ENCODE measurements around the gene ABCC1. TPM values are rescaled to one million over a fixed set of nuclear protein-coding genes. Genes with fewer than 3 reads are reported as not detected.

Gene ABCC1
- polyA plus RNA-seq, 1 donor from 2014 or later = 3.0 TPM

- no peak overlapping the region for H3K27ac ChIP-seq (ENCODE audit: low read length)
- H3K79me2 ChIP-seq (replicated peaks; ENCODE audit: insufficient read depth, low read length) = no peaks in the 10 kb centered on the region
- H3K4me2 ChIP-seq (ENCODE audit: low read length) = no peak overlapping the region
- H3F3A ChIP-seq (ENCODE audit: insufficient read depth, low read length, poor library complexity, severe bottlenecking) = no peaks in the 10 kb centered on the region
- no peaks in the 10 kb centered on the region for H4K20me1 ChIP-seq (ENCODE audit: insufficient read depth)
- TF ChIP-seq CTCF (IDR thresholded peaks at IDR 0.05; ENCODE audit: poor library complexity, severe bottlenecking) = no peak
- TF ChIP-seq EP300 (conservative IDR thresholded peaks at IDR 0.05; ENCODE audit: poor library complexity, severe bottlenecking) = no peak
- TF ChIP-seq SMC3 (conservative IDR thresholded peaks at IDR 0.05; ENCODE audit: poor library complexity) = no peak
- no peak for TF ChIP-seq RAD21 (conservative IDR thresholded peaks at IDR 0.05)
- no peak for TF ChIP-seq MXI1 (conservative IDR thresholded peaks at IDR 0.05; ENCODE audit: poor library complexity, severe bottlenecking)
- TF ChIP-seq POLR2AphosphoS5 (IDR thresholded peaks at IDR 0.05) = no peak
- no peak for TF ChIP-seq EZH2 (IDR thresholded peaks at IDR 0.05; ENCODE audit: borderline replicate concordance, insufficient read depth, low read length, poor library complexity, severe bottlenecking)
- TF ChIP-seq REST (IDR thresholded peaks at IDR 0.05; ENCODE audit: borderline replicate concordance) = no peak
- no peak for TF ChIP-seq TAF1 (IDR thresholded peaks at IDR 0.05; ENCODE audit: low read depth)
- H3K4me3 ChIP-seq (ENCODE audit: low read length) = no peak overlapping the region
- H3K36me3 ChIP-seq (ENCODE audit: insufficient read depth, low read length) = no peaks in the 10 kb centered on the region
- H2AFZ ChIP-seq (ENCODE audit: low read depth, low read length) = no peak overlapping the region
- no peaks in the 10 kb centered on the region for H3K9me3 ChIP-seq (ENCODE audit: low read length)
- H3K9ac ChIP-seq (ENCODE audit: low read length) = no peak overlapping the region
- no peaks in the 10 kb centered on the region for H3K9me2 ChIP-seq (ENCODE audit: insufficient read depth, low read length)
- H3K27me3 ChIP-seq (ENCODE audit: insufficient read depth, low read depth, low read length) = no peaks in the 10 kb centered on the region
Observed at GRCh38 chr16:16073891-16074881, 124.8 kb downstream of the ABCC1 start.

GRCh38 chr16:16075488-16076422, 126.3 kb downstream of the ABCC1 start:
- Histone ChIP-seq H3K36me3 (ENCODE audit: insufficient read depth, low read length) (no peaks in the 10 kb centered on the region), H3K4me3 (ENCODE audit: low read length) (no peak overlapping the region), H3K27me3 (ENCODE audit: insufficient read depth, low read depth, low read length) (no peaks in the 10 kb centered on the region), H3K9me2 (ENCODE audit: insufficient read depth, low read length) (no peaks in the 10 kb centered on the region), H3F3A (ENCODE audit: insufficient read depth, low read length, poor library complexity, severe bottlenecking) (no peaks in the 10 kb centered on the region), H3K9ac (ENCODE audit: low read length) (no peak overlapping the region), H3K4me2 (ENCODE audit: low read length) (no peak overlapping the region), H3K9me3 (ENCODE audit: low read length) (no peaks in the 10 kb centered on the region), H2AFZ (ENCODE audit: low read depth, low read length) (no peak overlapping the region), H3K79me2 (replicated peaks; ENCODE audit: insufficient read depth, low read length) (no peaks in the 10 kb centered on the region), H3K27ac (ENCODE audit: low read length) (no peak overlapping the region), H4K20me1 (ENCODE audit: insufficient read depth) (no peaks in the 10 kb centered on the region)
- TF ChIP-seq SMC3 (conservative IDR thresholded peaks at IDR 0.05; ENCODE audit: poor library complexity) = no peak
- no peak for TF ChIP-seq EP300 (conservative IDR thresholded peaks at IDR 0.05; ENCODE audit: poor library complexity, severe bottlenecking)
- no peak for TF ChIP-seq RAD21 (conservative IDR thresholded peaks at IDR 0.05)
- no peak for TF ChIP-seq POLR2AphosphoS5 (IDR thresholded peaks at IDR 0.05)
- TF ChIP-seq REST (IDR thresholded peaks at IDR 0.05; ENCODE audit: borderline replicate concordance) = no peak
- no peak for TF ChIP-seq EZH2 (IDR thresholded peaks at IDR 0.05; ENCODE audit: borderline replicate concordance, insufficient read depth, low read length, poor library complexity, severe bottlenecking)
- TF ChIP-seq MXI1 (conservative IDR thresholded peaks at IDR 0.05; ENCODE audit: poor library complexity, severe bottlenecking) = no peak
- TF ChIP-seq CTCF (IDR thresholded peaks at IDR 0.05; ENCODE audit: poor library complexity, severe bottlenecking) = no peak
- no peak for TF ChIP-seq TAF1 (IDR thresholded peaks at IDR 0.05; ENCODE audit: low read depth)
